ENCODE data around the gene AFG3L2. TPM values are rescaled to one million over a fixed set of nuclear protein-coding genes. Genes with fewer than 3 reads are reported as not detected.

Gene AFG3L2
- total RNA-seq, 1 experiment from 2014 or later, result 29.2 TPM

Other genes with a start within 250 kb of the AFG3L2 start
- gene CIDEA, start 122.9 kb downstream of the AFG3L2 start, total RNA-seq (2014; rRNA removed; shearing (Covaris generic)), result not detected in 2 replicates
- 522 and 588 TPM in 2 replicates for gene TUBB6, start 69.0 kb downstream of the AFG3L2 start, total RNA-seq (2014; rRNA removed; shearing (Covaris generic))
- gene PRELID3A, start 30.7 kb upstream of the AFG3L2 start, total RNA-seq (2014; rRNA removed; shearing (Covaris generic)), result 3.5 and 4.4 TPM in 2 replicates

Data from RPMI7951 (cell line).